K562 (cell line): ENCODE data around the gene MBD6. TPM values are rescaled to one million over a fixed set of nuclear protein-coding genes. Genes with fewer than 3 reads are reported as not detected.

Experiments
- ADNP ChIP-seq: fragments of 200-800 bp; sonication (Bioruptor generic); IDR thresholded peaks from 2 replicates; pipeline ENCODE4 v1.6.1; 2016; ENCODE audit warnings: missing genetic modification characterization, missing compliant biosample characterization
- ARNT ChIP-seq, 2 experiments: fragments of 450-650 bp; IDR thresholded peaks; 2 replicates each; pipeline ENCODE4 v1.6.1; 2016; ENCODE audit warnings: mild to moderate bottlenecking in 1 of 2
- CBX8 ChIP-seq: fragments of 200-600 bp; sonication (generic); IDR thresholded peaks from 2 replicates; pipeline ENCODE4 v1.6.1; 2012; ENCODE audit warnings: borderline replicate concordance, mixed run types, low read depth, mild to moderate bottlenecking, moderate library complexity, mixed read lengths, low read length, control low read depth, inconsistent platforms; ENCODE audit not compliant: poor library complexity, severe bottlenecking; ENCODE audit errors: extremely low read depth
- FIP1L1 ChIP-seq: fragments of 200-400 bp; formaldehyde crosslinking; IDR thresholded peaks from 2 replicates; pipeline ENCODE4 v1.6.1; 2018; ENCODE audit warnings: mild to moderate bottlenecking, low read depth, low read length; ENCODE audit not compliant: poor library complexity, severe bottlenecking
- FOXA3 ChIP-seq, 2 experiments: fragments of 450-650 bp in 1 of 2; sonication (generic) in 1 of 2; formaldehyde crosslinking; IDR thresholded peaks in 1 of 2; conservative IDR thresholded peaks in 1 of 2; 2 replicates each; pipeline versions ENCODE4 v1.4.0 to v1.8.0; 2020 to 2022; ENCODE audit warnings: mild to moderate bottlenecking in 2 of 2, missing genetic modification reagents in 1 of 2
- HMGN3 ChIP-seq: IDR thresholded peaks from 2 replicates; pipeline ENCODE4 v1.6.1; 2011; ENCODE audit warnings: borderline replicate concordance, low read depth, mild to moderate bottlenecking, mixed read lengths, low read length; ENCODE audit not compliant: insufficient read length; ENCODE audit errors: extremely low read depth
- HMGXB4 ChIP-seq: sonication (generic); formaldehyde crosslinking; IDR thresholded peaks from 2 replicates; pipeline ENCODE4 v1.8.1; 2023; ENCODE audit warnings: mild to moderate bottlenecking, missing genetic modification reagents
- ILF3 ChIP-seq: fragments of 450-650 bp; IDR thresholded peaks from 2 replicates; pipeline ENCODE4 v1.6.1; 2018; ENCODE audit warnings: antibody characterized with exemption, mild to moderate bottlenecking, moderate library complexity, borderline replicate concordance
- KAT2B ChIP-seq: IDR thresholded peaks from one replicate; pipeline ENCODE4 v1.6.1; 2012; ENCODE audit warnings: low read depth, mild to moderate bottlenecking, control low read depth, inconsistent platforms, low read length, moderate library complexity
- KHSRP ChIP-seq: fragments of 450-650 bp; IDR thresholded peaks from 2 replicates; pipeline ENCODE4 v1.6.1; 2017
- KLF16 ChIP-seq: IDR thresholded peaks from 2 replicates; pipeline ENCODE4 v1.6.1; 2016; ENCODE audit warnings: antibody characterized with exemption
- MBD1 ChIP-seq: fragments of 250-450 bp; sonication (Bioruptor Pico); IDR thresholded peaks from 2 replicates; pipeline ENCODE4 v1.8.0; 2022; ENCODE audit warnings: inconsistent platforms
- MYNN ChIP-seq, 2 experiments: sonication (generic); formaldehyde crosslinking in 1 of 2; IDR thresholded peaks; 2 replicates each; pipeline versions ENCODE4 v1.5.0 to v1.6.1; 2016 to 2020; ENCODE audit warnings: antibody characterized with exemption in 1 of 2, missing genetic modification reagents in 1 of 2
- NCOA4 ChIP-seq: fragments of 450-650 bp; IDR thresholded peaks from 2 replicates; pipeline ENCODE4 v1.6.1; 2018; ENCODE audit warnings: mild to moderate bottlenecking; ENCODE audit not compliant: partially characterized antibody
- POLR3A ChIP-seq: IDR thresholded peaks from 2 replicates; pipeline ENCODE4 v1.6.1; 2011; ENCODE audit warnings: borderline replicate concordance, mild to moderate bottlenecking, moderate library complexity; ENCODE audit not compliant: insufficient read length, insufficient read depth; ENCODE audit errors: extremely low read depth
- PPARD ChIP-seq: fragments of 250-450 bp; sonication (Bioruptor Pico); IDR thresholded peaks from 2 replicates; pipeline ENCODE4 v1.8.0; 2022; ENCODE audit warnings: inconsistent platforms, mild to moderate bottlenecking, moderate library complexity
- RAD51 ChIP-seq: fragments of 450-650 bp; IDR thresholded peaks from 2 replicates; pipeline ENCODE4 v1.7.1; 2016; ENCODE audit warnings: low read depth, mild to moderate bottlenecking, borderline replicate concordance
- SP1 ChIP-seq: sonication (generic); formaldehyde crosslinking; IDR thresholded peaks from 2 replicates; pipeline ENCODE4 v1.8.1; 2022; ENCODE audit warnings: mild to moderate bottlenecking, missing genetic modification reagents
- TBL1XR1 ChIP-seq, 2 experiments: IDR thresholded peaks; 2 replicates each; pipeline ENCODE4 v1.6.1; 2012; ENCODE audit warnings: improper control_type of control experiment in 2 of 2, low read length in 2 of 2, mild to moderate bottlenecking in 1 of 2
- ZNF3 ChIP-seq: fragments of 250-450 bp; sonication (Bioruptor Pico); IDR thresholded peaks from 2 replicates; pipeline ENCODE4 v1.5.0; 2021; ENCODE audit warnings: mild to moderate bottlenecking, moderate library complexity
- ZNF431 ChIP-seq: sonication (generic); formaldehyde crosslinking; IDR thresholded peaks from 2 replicates; pipeline ENCODE4 v1.8.0; 2022; ENCODE audit warnings: mild to moderate bottlenecking, missing genetic modification reagents
- ZNF830 ChIP-seq: fragments of 250-450 bp; sonication (Bioruptor Pico); IDR thresholded peaks from 2 replicates; pipeline ENCODE4 v1.5.0; 2021; ENCODE audit warnings: mild to moderate bottlenecking
- polyA plus RNA-seq, 8 experiments: library from polyadenylated mRNA; depleted of rRNA in 4 of 8; stranded (reverse) in 5 of 8; unstranded in 3 of 8; fragments of >200 nt; fragmentation: Nextera tagmentation in 2 of 8; fragmentation: Illumina TruSeq in 1 of 8; extraction: Ambion mirVana in 2 of 8; extraction: Trizol in 1 of 8; gene quantifications; 2 replicates each; pipeline versions ENCODE4 v1.2.1 to v1.2.3, GENCODE V29; 2011 to 2014; ENCODE audit warnings: inconsistent platforms in 1 of 8, missing spikeins in 1 of 8
- total RNA-seq, 7 experiments: library from RNA; depleted of rRNA in 6 of 7; stranded (reverse); fragments of >200 nt in 6 of 7; fragmentation: Illumina TruSeq in 2 of 7; extraction: Trizol in 2 of 7; gene quantifications; 2 replicates each; pipeline versions ENCODE4 v1.2.1 to v1.2.3, GENCODE V29; 2011 to 2021; ENCODE audit warnings: low replicate concordance in 1 of 7
- TF ChIP-seq, protein P1 (sequence below): fragments of 250-450 bp; sonication (Bioruptor Pico); IDR thresholded peaks from 2 replicates; pipeline ENCODE4 v1.6.1; 2021; ENCODE audit warnings: mild to moderate bottlenecking

MBD6 gene
- total and polyA plus RNA-seq, 9 of the 15 experiments (the other 6 are each of a cell fraction or from before 2014, with no cell fraction given) = 2.0 to 54.8 (median 3.8) TPM

DNA sequence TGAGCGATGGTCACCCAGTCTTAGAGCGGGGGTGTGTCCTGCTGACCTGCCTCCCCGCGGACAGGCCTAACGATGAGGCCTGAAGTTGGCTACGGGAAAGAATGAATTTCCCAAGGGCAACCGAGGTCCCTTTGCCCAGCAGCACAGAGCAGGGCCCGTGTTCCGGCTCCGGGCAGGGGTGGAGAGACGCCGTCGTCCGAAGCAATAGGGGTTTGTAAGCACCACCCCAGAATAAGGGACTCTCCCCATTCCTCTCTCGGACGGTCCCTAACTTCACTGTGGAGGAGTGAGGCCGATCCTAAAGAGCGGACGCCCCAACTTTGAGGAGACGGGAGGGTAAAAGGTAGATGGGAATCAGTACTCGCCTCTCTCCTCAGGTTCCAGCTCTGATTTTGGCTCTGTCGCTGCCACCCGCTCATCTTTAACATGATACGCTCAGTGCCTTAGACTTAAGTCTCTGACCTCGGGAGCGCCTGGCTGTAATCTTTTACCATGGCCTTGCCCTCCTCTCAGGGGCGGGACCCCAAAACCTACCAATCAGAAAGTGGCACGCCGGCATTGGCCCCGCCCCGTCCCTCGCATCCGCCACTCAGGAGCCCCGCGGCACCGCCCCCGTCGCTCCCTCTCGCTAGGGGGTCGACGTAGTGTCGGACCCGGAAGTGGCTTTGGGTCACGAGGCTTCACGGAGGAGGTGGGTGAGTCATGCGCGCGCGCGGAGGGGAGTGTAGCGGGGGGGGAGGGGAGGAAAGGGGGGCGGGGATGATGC is 2.4 kb upstream of the MBD6 start, which contains the start of gene DDIT3 (continued):
- peak; percentile 80 for TF ChIP-seq HMGXB4 (CRISPR knock-in tag)
- TF ChIP-seq ZNF3 (CRISPR knock-in tag) = no peak
- TF ChIP-seq CBX8 = no peak
- no peak; the same call in 1 of the 2 replicates for TF ChIP-seq KLF16
- TF ChIP-seq MBD1 = no peak
- peak; percentile 95 for TF ChIP-seq HMGN3
- TF ChIP-seq TBL1XR1 (IDR thresholded peaks at IDR 0.05; ENCODE audit: low read length in 2 of 2) = peak; percentile 13 to 19; a peak in 2 of 4 replicates
- 0 out of 2 replicates have a peak, but pooled peaks have one; percentile 11 for TF ChIP-seq MYNN (IDR thresholded peaks at IDR 0.05)
- no peak for TF ChIP-seq MYNN (CRISPR knock-in tag; IDR thresholded peaks at IDR 0.05)
- no peak for TF ChIP-seq ZNF431 (CRISPR knock-in tag)
- TF ChIP-seq ILF3 = peak; percentile 52; the same call in 1 of the 2 replicates
- TF ChIP-seq, protein P1, sequence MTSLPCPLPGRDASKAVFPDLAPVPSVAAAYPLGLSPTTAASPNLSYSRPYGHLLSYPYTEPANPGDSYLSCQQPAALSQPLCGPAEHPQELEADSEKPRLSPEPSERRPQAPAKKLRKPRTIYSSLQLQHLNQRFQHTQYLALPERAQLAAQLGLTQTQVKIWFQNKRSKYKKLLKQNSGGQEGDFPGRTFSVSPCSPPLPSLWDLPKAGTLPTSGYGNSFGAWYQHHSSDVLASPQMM (CRISPR knock-in tag) = no peak
- no peak for TF ChIP-seq NCOA4
- peak in 1 of 2 experiments; percentile 67; a peak in 1 of 4 replicates for TF ChIP-seq FOXA3 (CRISPR knock-in tag; conservative IDR thresholded peaks at IDR 0.05 in 1 of 2, IDR thresholded peaks at IDR 0.05 in 1 of 2)
- TF ChIP-seq POLR3A = no peak
- peak; percentile 61 for TF ChIP-seq FIP1L1
- no peak for TF ChIP-seq KHSRP
- TF ChIP-seq PPARD (CRISPR knock-in tag) = no peak
- TF ChIP-seq ZNF830 (CRISPR knock-in tag) = 0 out of 2 replicates have a peak, but pooled peaks have one; percentile 38
- TF ChIP-seq SP1 (CRISPR knock-in tag) = peak; percentile 88; the same call in 1 of the 2 replicates
- TF ChIP-seq RAD51 = peak; percentile 79
- no peak for TF ChIP-seq ADNP (tag)
- TF ChIP-seq KAT2B = no peak
- peak in 1 of 2 experiments; percentile 64; a peak in 2 of 4 replicates for TF ChIP-seq ARNT (IDR thresholded peaks at IDR 0.05)
